ENCODE measurements around the gene COL13A1.

DNA sequence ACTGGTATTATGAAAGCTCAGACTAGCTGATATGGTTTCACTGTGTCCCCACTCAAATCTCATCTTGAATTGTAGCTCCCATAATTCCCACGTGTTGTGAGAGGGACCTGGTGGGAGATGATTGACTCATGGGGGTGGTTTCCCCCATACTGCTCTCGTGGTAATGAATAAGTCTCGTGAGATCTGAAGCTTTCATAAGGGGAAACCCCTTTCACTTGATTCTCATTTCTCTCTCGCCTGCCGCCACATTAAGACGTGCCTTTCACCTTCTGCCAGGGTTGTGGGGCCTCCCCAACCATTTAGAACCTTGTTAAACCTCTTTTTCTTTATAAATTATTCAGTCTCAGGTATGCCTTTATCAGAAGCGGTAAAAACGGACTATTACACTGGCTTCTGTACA is 40.3 kb downstream of the COL13A1 start:
- no peak for TF ChIP-seq CTCF (IDR thresholded peaks at IDR 0.05)
- no peak for TF ChIP-seq POLR2A (IDR thresholded peaks at IDR 0.05)
- no peak for TF ChIP-seq POLR2AphosphoS5 (IDR thresholded peaks at IDR 0.05)
- no peak for TF ChIP-seq EP300 (IDR thresholded peaks at IDR 0.05)
